GM04504 (cell line): Measurements from ENCODE around the gene ARRB1.
"Not testable (repeated sequence)": the region's sequence is repeated elsewhere in the genome, so short reads cannot be mapped to it uniquely, and the experiment has no call there.

Experiments
- DNase-seq: peaks from one replicate; pipeline ENCODE4 v3.0.0-alpha.2; 2012; ENCODE audit warnings: low read depth

Gene ARRB1

GRCh38 chr11:75324189-75324588, 27.3 kb downstream of the ARRB1 start:
- DNase-seq = no peak

- no peak for DNase-seq
Observed at GRCh38 chr11:75323609-75324008, 27.9 kb downstream of the ARRB1 start.

GRCh38 chr11:75320643-75321042, 30.8 kb downstream of the ARRB1 start:
- no peak for DNase-seq

- no peak for DNase-seq
Observed at GRCh38 chr11:75320046-75320618, 31.3 kb downstream of the ARRB1 start.

- DNase-seq = no peak
Observed at GRCh38 chr11:75319035-75319877, 32.2 kb downstream of the ARRB1 start.

- no peak for DNase-seq
Observed at GRCh38 chr11:75317446-75318122, 33.9 kb downstream of the ARRB1 start.

- DNase-seq = no peak
Observed at GRCh38 chr11:75315439-75315805, 36.0 kb downstream of the ARRB1 start.

GRCh38 chr11:75314771-75315438, 36.6 kb downstream of the ARRB1 start:
- DNase-seq = no peak

- DNase-seq = peak; percentile 32
Observed at GRCh38 chr11:75313513-75314272, 37.8 kb downstream of the ARRB1 start.

- DNase-seq = no peak
Observed at GRCh38 chr11:75312346-75312745, 39.1 kb downstream of the ARRB1 start.

- DNase-seq = no peak
Observed at GRCh38 chr11:75311858-75312288, 39.6 kb downstream of the ARRB1 start.

GRCh38 chr11:75308986-75309385, 42.5 kb downstream of the ARRB1 start:
- DNase-seq = no peak

GRCh38 chr11:75308116-75308515, 43.3 kb downstream of the ARRB1 start:
- no peak for DNase-seq

GRCh38 chr11:75307058-75307457, 44.4 kb downstream of the ARRB1 start:
- DNase-seq = no peak

- no peak for DNase-seq
Observed at GRCh38 chr11:75306529-75306928, 44.9 kb downstream of the ARRB1 start.

GRCh38 chr11:75305993-75306392, 45.5 kb downstream of the ARRB1 start:
- no peak for DNase-seq

GRCh38 chr11:75305452-75305851, 46.0 kb downstream of the ARRB1 start:
- DNase-seq = no peak

GRCh38 chr11:75304941-75305340, 46.5 kb downstream of the ARRB1 start:
- DNase-seq = not testable (repeated sequence)

GRCh38 chr11:75303544-75304224, 47.8 kb downstream of the ARRB1 start:
- DNase-seq = no peak

GRCh38 chr11:75302371-75302770, 49.1 kb downstream of the ARRB1 start:
- DNase-seq = no peak
